Measurements from ENCODE around the gene PADI3. TPM values are rescaled to one million over a fixed set of nuclear protein-coding genes. Genes with fewer than 3 reads are reported as not detected.

The PADI3 gene
- total RNA-seq, 1 experiment from 2014 or later, result 2.5 TPM

GRCh38 chr1:17330856-17331255, 82.0 kb downstream of the PADI3 start:
- no peak overlapping the region for H3K4me2 ChIP-seq (ENCODE audit: insufficient read depth, insufficient read length, low read length)
- no peak overlapping the region for H4K5ac ChIP-seq (ENCODE audit: insufficient read length, low read depth, low read length)
- H4K8ac ChIP-seq (replicated peaks; ENCODE audit: insufficient read length, low read depth, low read length), result no peak overlapping the region
- H3K36me3 Mint-ChIP-seq (ENCODE audit: insufficient read depth in 1 of 3, low read depth in 3 of 3), result no peaks in the 10 kb centered on the region; a peak in 1 of 7 replicates
- peaks cover 8% of the 10 kb centered on the region for H3K27me3 Mint-ChIP-seq (ENCODE audit: low read depth)
- H4K20me1 ChIP-seq (ENCODE audit: control insufficient read depth, insufficient read depth, insufficient read length), result no peaks in the 10 kb centered on the region
- no peak overlapping the region for H2AK5ac ChIP-seq (ENCODE audit: insufficient read length, low read length)
- no peak for TF ChIP-seq CTCF (conservative IDR thresholded peaks at IDR 0.05)
- no peak overlapping the region for H3K27ac ChIP-seq (ENCODE audit: insufficient read length, low read depth, low read length)
- no peaks in the 10 kb centered on the region for H3K9me3 ChIP-seq (ENCODE audit: control insufficient read depth, low read depth, low read length)
- H3K9me3 Mint-ChIP-seq, result peaks cover 3 to 5% of the 10 kb centered on the region in 2 experiments; a peak in 2 of 5 replicates
- no peak overlapping the region for H3K4me3 Mint-ChIP-seq
- no peak overlapping the region for H3K56ac ChIP-seq (ENCODE audit: insufficient read length, low read depth, low read length)
- H3K79me1 ChIP-seq (ENCODE audit: insufficient read depth, low read depth, low read length, poor library complexity, severe bottlenecking), result no peaks in the 10 kb centered on the region
- no peak overlapping the region for H3K27ac Mint-ChIP-seq
- DNase-seq, result no peak
- no peaks in the 10 kb centered on the region for H3K27me3 ChIP-seq (ENCODE audit: insufficient read depth, low read length)
- H3K79me2 ChIP-seq (ENCODE audit: insufficient read depth, low read length), result no peaks in the 10 kb centered on the region
- WGBS (ENCODE audit: extremely low coverage, insufficient read length, low lambda C conversion rate), result no CpG with 5 or more reads among the region's 7 CpGs
- H3K23me2 ChIP-seq (ENCODE audit: insufficient read length, low read depth, low read length, poor library complexity, severe bottlenecking), result no peaks in the 10 kb centered on the region
- no peak overlapping the region for H3K9ac ChIP-seq (ENCODE audit: extremely low read depth, insufficient read length, low read length)
- H3K23ac ChIP-seq (ENCODE audit: insufficient read length, low read depth, low read length), result no peak overlapping the region
- H2BK20ac ChIP-seq (ENCODE audit: low read depth, low read length, poor library complexity, severe bottlenecking), result no peak overlapping the region
- 0 out of 4 replicates have a peak, but pooled peaks cover 0 to under 1% of the 10 kb centered on the region in 2 experiments for H3K4me1 Mint-ChIP-seq
- H3K14ac ChIP-seq (ENCODE audit: insufficient read depth, low read length), result no peak overlapping the region
- H2BK15ac ChIP-seq (ENCODE audit: low read depth, low read length), result no peak overlapping the region
- no peak overlapping the region for H2BK120ac ChIP-seq (ENCODE audit: low read depth, low read length, poor library complexity, severe bottlenecking)
- no peak overlapping the region for H2BK12ac ChIP-seq (ENCODE audit: insufficient read length, low read depth, low read length)
- H3K4ac ChIP-seq (ENCODE audit: low read depth, low read length), result no peak overlapping the region
- no peaks in the 10 kb centered on the region for H3K4me1 ChIP-seq (ENCODE audit: insufficient read depth, low read length)
- H2BK5ac ChIP-seq (ENCODE audit: insufficient read length, low read length), result no peak overlapping the region
- H3K18ac ChIP-seq (ENCODE audit: insufficient read length, low read depth, low read length), result no peak overlapping the region
- H4K91ac ChIP-seq (ENCODE audit: insufficient read length, low read depth, low read length), result no peak overlapping the region
- no peak overlapping the region for H2AFZ ChIP-seq (ENCODE audit: low read length)
- no peak overlapping the region for H3T11ph ChIP-seq (ENCODE audit: low read length)

Data from H9 (cell line).